GM12801 (cell line): ENCODE results near the gene MLNR.

ENCODE experiments used
- CTCF ChIP-seq: IDR thresholded peaks from one replicate; pipeline ENCODE4 v1.5.1; 2011; ENCODE audit warnings: control low read depth; ENCODE audit not compliant: insufficient read length; ENCODE audit errors: extremely low read depth

The MLNR gene

GRCh38 chr13:49247643-49248621 lies 27.8 kb downstream of the MLNR start, which contains the start of gene CDADC1:
TSS of gene CDADC1 (plus strand) at chr13:49247925. CDS start at chr13:49248038, 113 bp downstream.
- TF ChIP-seq CTCF, result no peak

GRCh38 chr13:49248622-49249002 lies 28.5 kb downstream of the MLNR start:
- no peak for TF ChIP-seq CTCF

- TF ChIP-seq CTCF, result no peak
Measured at GRCh38 chr13:49251326-49251725, 31.2 kb downstream of the MLNR start.

GRCh38 chr13:49253310-49253709 lies 33.2 kb downstream of the MLNR start:
- TF ChIP-seq CTCF, result no peak

- TF ChIP-seq CTCF, result no peak
Measured at GRCh38 chr13:49254007-49254406, 33.9 kb downstream of the MLNR start.

- no peak for TF ChIP-seq CTCF
Measured at GRCh38 chr13:49256841-49257240, 36.7 kb downstream of the MLNR start.

GRCh38 chr13:49258089-49258796 lies 38.1 kb downstream of the MLNR start:
- no peak for TF ChIP-seq CTCF
